HepG2 (cell line): ENCODE results near the gene C2. TPM values are rescaled to one million over a fixed set of nuclear protein-coding genes. Genes with fewer than 3 reads are reported as not detected.

Experiments
- ATF7 ChIP-seq, 2 experiments: fragments of 450-650 bp in 1 of 2; sonication (generic) in 1 of 2; formaldehyde crosslinking in 1 of 2; IDR thresholded peaks; 2 replicates each; pipeline versions ENCODE4 v1.4.0 to v1.6.1; 2016 to 2020; ENCODE audit warnings: antibody characterized with exemption in 1 of 2, mild to moderate bottlenecking in 1 of 2, missing genetic modification reagents in 1 of 2
- NR3C1 ChIP-seq: sonication (generic); formaldehyde crosslinking; IDR thresholded peaks from 2 replicates; pipeline ENCODE4 v1.4.0; 2020; ENCODE audit warnings: missing genetic modification reagents
- ZNF652 ChIP-seq: IDR thresholded peaks from 2 replicates; pipeline ENCODE4 v1.6.1; 2016; ENCODE audit warnings: low read depth, borderline replicate concordance
- ZNF672 ChIP-seq: sonication (generic); formaldehyde crosslinking; IDR thresholded peaks from 2 replicates; pipeline ENCODE4 v1.8.1; 2022; ENCODE audit warnings: missing genetic modification reagents
- ZNF788 ChIP-seq: sonication (generic); formaldehyde crosslinking; IDR thresholded peaks from 2 replicates; pipeline ENCODE4 v1.5.0; 2020; ENCODE audit warnings: mild to moderate bottlenecking, missing genetic modification reagents, borderline replicate concordance
- ZNF883 ChIP-seq: sonication (generic); formaldehyde crosslinking; IDR thresholded peaks from 2 replicates; pipeline ENCODE4 v1.5.1; 2020; ENCODE audit warnings: mild to moderate bottlenecking, missing genetic modification reagents; ENCODE audit errors: not compliant biosample characterization
- polyA plus RNA-seq, 8 experiments: library from polyadenylated mRNA; depleted of rRNA in 3 of 8; stranded (reverse) in 7 of 8; unstranded in 1 of 8; fragments of >200 nt; fragmentation: Illumina TruSeq in 4 of 8; extraction: Trizol in 4 of 8; gene quantifications; 2 replicates each; pipeline versions ENCODE4 v1.2.1 to v1.2.3, GENCODE V29; 2011 to 2016; ENCODE audit warnings: low read depth in 4 of 8, missing spikeins in 1 of 8, mixed read lengths in 1 of 8; ENCODE audit not compliant: insufficient read depth in 1 of 8
- total RNA-seq, 5 experiments: library from RNA; depleted of rRNA; stranded (reverse); fragments of >200 nt; fragmentation: Illumina TruSeq; extraction: Trizol; gene quantifications; 2 replicates each; pipeline ENCODE4 v1.2.3, GENCODE V29; 2016; ENCODE audit warnings: low read depth in 1 of 5
- TF ChIP-seq, protein P1 (sequence below): sonication (generic); formaldehyde crosslinking; IDR thresholded peaks from 2 replicates; pipeline ENCODE4 v1.4.0; 2020; ENCODE audit warnings: missing genetic modification reagents, low read depth, mild to moderate bottlenecking, borderline replicate concordance
- TF ChIP-seq, protein P2 (sequence below), 2 experiments: sonication (generic) in 1 of 2; formaldehyde crosslinking in 1 of 2; IDR thresholded peaks; 2 replicates each; pipeline versions ENCODE4 v1.4.0 to v1.6.1; 2016 to 2020; ENCODE audit warnings: borderline replicate concordance in 1 of 2, low read depth in 1 of 2, mild to moderate bottlenecking in 1 of 2, missing genetic modification reagents in 1 of 2
- TF ChIP-seq, protein P3 (sequence below): sonication (generic); formaldehyde crosslinking; IDR thresholded peaks from 2 replicates; pipeline ENCODE4 v1.4.0; 2020; ENCODE audit warnings: missing genetic modification reagents
- TF ChIP-seq, protein P4 (sequence below): sonication (generic); formaldehyde crosslinking; IDR thresholded peaks from 2 replicates; pipeline ENCODE4; 2020; ENCODE audit warnings: missing genetic modification reagents, mild to moderate bottlenecking, borderline replicate concordance
- TF ChIP-seq, protein P5 (sequence below): sonication (generic); formaldehyde crosslinking; IDR thresholded peaks from 2 replicates; pipeline ENCODE4 v1.4.0; 2020; ENCODE audit warnings: mild to moderate bottlenecking, missing genetic modification reagents

The C2 gene
- total and polyA plus RNA-seq, 2 of the 13 experiments (the other 11 are each of a cell fraction or from before 2014, with no cell fraction given), result 165 to 307 TPM

DNA sequence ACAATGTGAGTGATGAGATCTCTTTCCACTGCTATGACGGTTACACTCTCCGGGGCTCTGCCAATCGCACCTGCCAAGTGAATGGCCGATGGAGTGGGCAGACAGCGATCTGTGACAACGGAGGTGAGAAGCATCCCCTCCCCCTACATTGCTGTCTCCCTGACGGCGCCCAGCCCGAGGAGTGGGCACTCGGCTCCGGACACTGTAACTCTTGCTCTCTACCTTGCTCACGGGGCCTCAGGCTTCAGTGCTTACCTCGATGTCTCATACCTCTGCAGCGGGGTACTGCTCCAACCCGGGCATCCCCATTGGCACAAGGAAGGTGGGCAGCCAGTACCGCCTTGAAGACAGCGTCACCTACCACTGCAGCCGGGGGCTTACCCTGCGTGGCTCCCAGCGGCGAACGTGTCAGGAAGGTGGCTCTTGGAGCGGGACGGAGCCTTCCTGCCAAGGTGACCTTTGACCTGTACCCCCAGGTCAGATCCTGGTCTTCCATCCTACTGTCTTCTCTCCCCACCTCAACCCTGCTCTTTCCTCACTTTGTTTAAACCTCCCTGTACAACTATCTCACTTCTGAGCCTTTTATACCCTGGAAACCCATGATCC is 19.7 kb downstream of the C2 start (continued):
- TF ChIP-seq, protein P1, sequence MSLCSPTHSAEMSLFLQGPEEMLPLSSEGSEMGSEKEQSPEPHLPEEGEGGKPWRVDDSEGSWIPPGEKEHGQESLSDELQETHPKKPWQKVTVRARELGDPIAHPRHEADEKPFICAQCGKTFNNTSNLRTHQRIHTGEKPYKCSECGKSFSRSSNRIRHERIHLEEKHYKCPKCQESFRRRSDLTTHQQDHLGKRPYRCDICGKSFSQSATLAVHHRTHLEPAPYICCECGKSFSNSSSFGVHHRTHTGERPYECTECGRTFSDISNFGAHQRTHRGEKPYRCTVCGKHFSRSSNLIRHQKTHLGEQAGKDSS (CRISPR knock-in tag), result no peak
- TF ChIP-seq, protein P2, sequence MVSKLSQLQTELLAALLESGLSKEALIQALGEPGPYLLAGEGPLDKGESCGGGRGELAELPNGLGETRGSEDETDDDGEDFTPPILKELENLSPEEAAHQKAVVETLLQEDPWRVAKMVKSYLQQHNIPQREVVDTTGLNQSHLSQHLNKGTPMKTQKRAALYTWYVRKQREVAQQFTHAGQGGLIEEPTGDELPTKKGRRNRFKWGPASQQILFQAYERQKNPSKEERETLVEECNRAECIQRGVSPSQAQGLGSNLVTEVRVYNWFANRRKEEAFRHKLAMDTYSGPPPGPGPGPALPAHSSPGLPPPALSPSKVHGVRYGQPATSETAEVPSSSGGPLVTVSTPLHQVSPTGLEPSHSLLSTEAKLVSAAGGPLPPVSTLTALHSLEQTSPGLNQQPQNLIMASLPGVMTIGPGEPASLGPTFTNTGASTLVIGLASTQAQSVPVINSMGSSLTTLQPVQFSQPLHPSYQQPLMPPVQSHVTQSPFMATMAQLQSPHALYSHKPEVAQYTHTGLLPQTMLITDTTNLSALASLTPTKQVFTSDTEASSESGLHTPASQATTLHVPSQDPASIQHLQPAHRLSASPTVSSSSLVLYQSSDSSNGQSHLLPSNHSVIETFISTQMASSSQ (IDR thresholded peaks at IDR 0.05; ENCODE audit: low read depth), result no peak
- TF ChIP-seq, protein P2 (CRISPR knock-in tag; IDR thresholded peaks at IDR 0.05; ENCODE audit: borderline replicate concordance), result peak; percentile 32; the same call in 1 of the 2 replicates
- TF ChIP-seq, protein P3, sequence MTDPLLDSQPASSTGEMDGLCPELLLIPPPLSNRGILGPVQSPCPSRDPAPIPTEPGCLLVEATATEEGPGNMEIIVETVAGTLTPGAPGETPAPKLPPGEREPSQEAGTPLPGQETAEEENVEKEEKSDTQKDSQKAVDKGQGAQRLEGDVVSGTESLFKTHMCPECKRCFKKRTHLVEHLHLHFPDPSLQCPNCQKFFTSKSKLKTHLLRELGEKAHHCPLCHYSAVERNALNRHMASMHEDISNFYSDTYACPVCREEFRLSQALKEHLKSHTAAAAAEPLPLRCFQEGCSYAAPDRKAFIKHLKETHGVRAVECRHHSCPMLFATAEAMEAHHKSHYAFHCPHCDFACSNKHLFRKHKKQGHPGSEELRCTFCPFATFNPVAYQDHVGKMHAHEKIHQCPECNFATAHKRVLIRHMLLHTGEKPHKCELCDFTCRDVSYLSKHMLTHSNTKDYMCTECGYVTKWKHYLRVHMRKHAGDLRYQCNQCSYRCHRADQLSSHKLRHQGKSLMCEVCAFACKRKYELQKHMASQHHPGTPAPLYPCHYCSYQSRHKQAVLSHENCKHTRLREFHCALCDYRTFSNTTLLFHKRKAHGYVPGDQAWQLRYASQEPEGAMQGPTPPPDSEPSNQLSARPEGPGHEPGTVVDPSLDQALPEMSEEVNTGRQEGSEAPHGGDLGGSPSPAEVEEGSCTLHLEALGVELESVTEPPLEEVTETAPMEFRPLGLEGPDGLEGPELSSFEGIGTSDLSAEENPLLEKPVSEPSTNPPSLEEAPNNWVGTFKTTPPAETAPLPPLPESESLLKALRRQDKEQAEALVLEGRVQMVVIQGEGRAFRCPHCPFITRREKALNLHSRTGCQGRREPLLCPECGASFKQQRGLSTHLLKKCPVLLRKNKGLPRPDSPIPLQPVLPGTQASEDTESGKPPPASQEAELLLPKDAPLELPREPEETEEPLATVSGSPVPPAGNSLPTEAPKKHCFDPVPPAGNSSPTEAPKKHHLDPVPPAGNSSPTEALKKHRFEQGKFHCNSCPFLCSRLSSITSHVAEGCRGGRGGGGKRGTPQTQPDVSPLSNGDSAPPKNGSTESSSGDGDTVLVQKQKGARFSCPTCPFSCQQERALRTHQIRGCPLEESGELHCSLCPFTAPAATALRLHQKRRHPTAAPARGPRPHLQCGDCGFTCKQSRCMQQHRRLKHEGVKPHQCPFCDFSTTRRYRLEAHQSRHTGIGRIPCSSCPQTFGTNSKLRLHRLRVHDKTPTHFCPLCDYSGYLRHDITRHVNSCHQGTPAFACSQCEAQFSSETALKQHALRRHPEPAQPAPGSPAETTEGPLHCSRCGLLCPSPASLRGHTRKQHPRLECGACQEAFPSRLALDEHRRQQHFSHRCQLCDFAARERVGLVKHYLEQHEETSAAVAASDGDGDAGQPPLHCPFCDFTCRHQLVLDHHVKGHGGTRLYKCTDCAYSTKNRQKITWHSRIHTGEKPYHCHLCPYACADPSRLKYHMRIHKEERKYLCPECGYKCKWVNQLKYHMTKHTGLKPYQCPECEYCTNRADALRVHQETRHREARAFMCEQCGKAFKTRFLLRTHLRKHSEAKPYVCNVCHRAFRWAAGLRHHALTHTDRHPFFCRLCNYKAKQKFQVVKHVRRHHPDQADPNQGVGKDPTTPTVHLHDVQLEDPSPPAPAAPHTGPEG (CRISPR knock-in tag), result peak; percentile 55; the same call in 1 of the 2 replicates
- no peak for TF ChIP-seq NR3C1 (CRISPR knock-in tag)
- peak; percentile 30; the same call in 1 of the 2 replicates for TF ChIP-seq ZNF788 (CRISPR knock-in tag)
- TF ChIP-seq ZNF672, result peak; percentile 59; the same call in 1 of the 2 replicates
- TF ChIP-seq, protein P4, sequence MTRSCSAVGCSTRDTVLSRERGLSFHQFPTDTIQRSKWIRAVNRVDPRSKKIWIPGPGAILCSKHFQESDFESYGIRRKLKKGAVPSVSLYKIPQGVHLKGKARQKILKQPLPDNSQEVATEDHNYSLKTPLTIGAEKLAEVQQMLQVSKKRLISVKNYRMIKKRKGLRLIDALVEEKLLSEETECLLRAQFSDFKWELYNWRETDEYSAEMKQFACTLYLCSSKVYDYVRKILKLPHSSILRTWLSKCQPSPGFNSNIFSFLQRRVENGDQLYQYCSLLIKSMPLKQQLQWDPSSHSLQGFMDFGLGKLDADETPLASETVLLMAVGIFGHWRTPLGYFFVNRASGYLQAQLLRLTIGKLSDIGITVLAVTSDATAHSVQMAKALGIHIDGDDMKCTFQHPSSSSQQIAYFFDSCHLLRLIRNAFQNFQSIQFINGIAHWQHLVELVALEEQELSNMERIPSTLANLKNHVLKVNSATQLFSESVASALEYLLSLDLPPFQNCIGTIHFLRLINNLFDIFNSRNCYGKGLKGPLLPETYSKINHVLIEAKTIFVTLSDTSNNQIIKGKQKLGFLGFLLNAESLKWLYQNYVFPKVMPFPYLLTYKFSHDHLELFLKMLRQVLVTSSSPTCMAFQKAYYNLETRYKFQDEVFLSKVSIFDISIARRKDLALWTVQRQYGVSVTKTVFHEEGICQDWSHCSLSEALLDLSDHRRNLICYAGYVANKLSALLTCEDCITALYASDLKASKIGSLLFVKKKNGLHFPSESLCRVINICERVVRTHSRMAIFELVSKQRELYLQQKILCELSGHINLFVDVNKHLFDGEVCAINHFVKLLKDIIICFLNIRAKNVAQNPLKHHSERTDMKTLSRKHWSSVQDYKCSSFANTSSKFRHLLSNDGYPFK (CRISPR knock-in tag), result no peak
- TF ChIP-seq, protein P5, sequence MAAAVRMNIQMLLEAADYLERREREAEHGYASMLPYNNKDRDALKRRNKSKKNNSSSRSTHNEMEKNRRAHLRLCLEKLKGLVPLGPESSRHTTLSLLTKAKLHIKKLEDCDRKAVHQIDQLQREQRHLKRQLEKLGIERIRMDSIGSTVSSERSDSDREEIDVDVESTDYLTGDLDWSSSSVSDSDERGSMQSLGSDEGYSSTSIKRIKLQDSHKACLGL (CRISPR knock-in tag), result no peak
- no peak for TF ChIP-seq ZNF883
- no peak for TF ChIP-seq ZNF652 (CRISPR knock-in tag)
- no peak for TF ChIP-seq ATF7 (IDR thresholded peaks at IDR 0.05)
- no peak for TF ChIP-seq ATF7 (CRISPR knock-in tag; IDR thresholded peaks at IDR 0.05)
